DLD1 (cell line): ENCODE data around the gene SLC66A2.

Source experiments
- in situ Hi-C: cut with HindIII; loops from 2 replicates; pipeline ENCODE4 v1.10.0; 2017; ENCODE audit warnings: low sequenced_read_pairs

SLC66A2 gene

DNA sequence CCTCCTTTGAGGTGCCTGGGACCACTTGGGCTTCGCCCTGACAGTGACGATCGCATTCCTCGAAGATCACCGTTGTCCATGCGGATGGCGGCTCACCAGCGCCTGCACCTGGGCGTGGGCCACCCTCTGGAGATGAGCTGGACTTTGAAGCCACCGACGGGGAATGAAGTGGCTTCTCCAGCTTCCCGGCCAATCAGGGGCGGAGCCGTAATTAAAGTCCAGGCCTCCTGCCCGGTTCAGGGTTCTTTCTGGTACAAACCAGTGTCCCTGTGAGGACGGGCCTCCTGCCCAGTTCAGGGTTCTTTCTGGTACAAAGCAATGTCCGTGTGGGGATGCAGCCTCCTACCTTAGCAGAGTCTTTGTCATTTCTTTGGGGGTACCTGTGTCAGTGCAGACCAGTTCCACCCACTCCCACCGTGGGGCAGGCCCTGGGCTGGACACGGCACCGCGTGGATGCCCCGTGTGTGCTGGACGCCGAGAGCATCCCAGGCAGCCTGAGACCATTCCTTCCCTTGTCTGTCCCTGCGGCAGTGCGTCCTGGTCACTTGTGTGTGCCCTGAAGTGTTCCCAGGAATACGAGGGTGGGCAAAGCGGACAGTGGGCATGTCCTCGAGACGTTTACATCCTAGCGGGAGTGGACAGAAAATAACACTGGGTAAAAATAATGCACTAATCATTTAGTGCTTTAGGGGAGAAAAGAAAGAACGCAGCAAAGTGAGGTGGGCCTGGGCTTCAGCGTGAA, 98.7 kb downstream of the SLC66A2 start:
- in situ Hi-C loops: no loop called here
